OCI-LY3 (cell line): ENCODE data around the gene ADCY5.

Experiments
- H2AFZ ChIP-seq: fragments of 200-600, 300-600 bp; shearing (Covaris generic); 2 replicates; pipeline ENCODE4 v1.6.0; 2014; ENCODE audit warnings: antibody characterized with exemption, low read depth, low read length
- H3K27ac ChIP-seq: fragments of 200-600, 300-600 bp; sonication (generic); 2 replicates; pipeline ENCODE4 v1.5.1; 2014; ENCODE audit warnings: mild to moderate bottlenecking, low read length, moderate library complexity, mixed read lengths
- H3K27me3 ChIP-seq: fragments of 200-600, 300-600 bp; sonication (generic); 2 replicates; pipeline ENCODE4 v1.6.1; 2014; ENCODE audit warnings: low read depth, low read length, mixed read lengths
- H3K36me3 ChIP-seq: fragments of 200-600, 300-600 bp; sonication (generic); replicated peaks from 2 replicates; pipeline ENCODE3; 2014; ENCODE audit warnings: low read depth, low read length, mixed read lengths
- H3K4me1 ChIP-seq: fragments of 300-600, 200-600 bp; sonication (generic); 2 replicates; pipeline ENCODE4 v1.6.1; 2014; ENCODE audit warnings: low read length, mixed read lengths
- H3K4me2 ChIP-seq: fragments of 200-600, 300-600 bp; sonication (generic); 2 replicates; pipeline ENCODE4 v1.6.1; 2014; ENCODE audit warnings: low read length, mixed read lengths
- H3K4me3 ChIP-seq: fragments of 300-600, 200-600 bp; sonication (generic); 2 replicates; pipeline ENCODE4 v1.5.1; 2014; ENCODE audit warnings: antibody characterized with exemption, mild to moderate bottlenecking, low read length, moderate library complexity
- H3K79me2 ChIP-seq: fragments of 300-600, 200-600 bp; shearing (Covaris generic); 2 replicates; pipeline ENCODE4 v1.6.1; 2014; ENCODE audit warnings: mild to moderate bottlenecking, low read length, mixed read lengths
- H3K9ac ChIP-seq: fragments of 300-600, 200-600 bp; shearing (Covaris generic); 2 replicates; pipeline ENCODE4 v1.6.0; 2014; ENCODE audit warnings: mild to moderate bottlenecking, low read length, moderate library complexity
- H3K9me3 ChIP-seq: fragments of 200-600, 300-600 bp; shearing (Covaris generic); 2 replicates; pipeline ENCODE4 v1.6.1; 2014; ENCODE audit warnings: low read length, mixed read lengths; ENCODE audit not compliant: insufficient read depth
- H4K20me1 ChIP-seq: fragments of 200-600, 300-600 bp; sonication (generic); 2 replicates; pipeline ENCODE4 v1.6.1; 2016; ENCODE audit warnings: low read length, mixed read lengths; ENCODE audit not compliant: insufficient read depth
- EZH2phosphoT487 ChIP-seq: fragments of 200-600 bp; shearing (Covaris generic); IDR thresholded peaks from 2 replicates; pipeline ENCODE4 v1.6.1; 2018; ENCODE audit warnings: antibody characterized with exemption, mixed run types, low read depth
- TF ChIP-seq, protein P1 (sequence below): fragments of 200-600, 300-600 bp; sonication (generic); IDR thresholded peaks from 2 replicates; pipeline ENCODE4 v1.5.1; 2014; ENCODE audit warnings: antibody characterized with exemption, low read length, low read depth

ADCY5 gene

DNA sequence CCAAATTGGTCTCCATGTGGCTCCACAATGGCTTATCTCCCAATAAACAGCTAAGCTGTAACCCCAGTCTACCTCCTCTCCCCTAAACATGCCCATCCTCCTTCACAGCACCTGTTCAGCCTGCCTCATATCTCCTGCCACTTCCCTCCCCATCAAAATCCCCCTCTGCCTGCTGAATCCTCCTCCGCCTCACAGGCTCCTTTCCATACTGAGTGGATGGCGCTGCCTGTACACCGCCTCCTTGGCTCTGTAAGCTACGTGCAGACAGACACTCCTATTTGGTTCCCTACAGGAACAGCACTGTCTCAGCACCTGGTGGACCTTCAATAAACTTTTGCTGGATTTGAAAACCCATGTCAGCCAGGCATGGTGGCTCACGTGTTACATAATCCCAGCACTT lies 53.7 kb downstream of the ADCY5 start:
- Histone ChIP-seq H3K27ac (no peak overlapping the region), H3K79me2 (no peaks in the 10 kb centered on the region), H3K9me3 (no peaks in the 10 kb centered on the region), H3K4me1 (no peaks in the 10 kb centered on the region), H3K4me2 (no peak overlapping the region), H3K27me3 (peaks cover 26% of the 10 kb centered on the region), H3K36me3 (no peaks in the 10 kb centered on the region), H3K9ac (no peak overlapping the region), H2AFZ (no peak overlapping the region), H3K4me3 (no peak overlapping the region), H4K20me1 (no peaks in the 10 kb centered on the region)
- TF ChIP-seq, protein P1, sequence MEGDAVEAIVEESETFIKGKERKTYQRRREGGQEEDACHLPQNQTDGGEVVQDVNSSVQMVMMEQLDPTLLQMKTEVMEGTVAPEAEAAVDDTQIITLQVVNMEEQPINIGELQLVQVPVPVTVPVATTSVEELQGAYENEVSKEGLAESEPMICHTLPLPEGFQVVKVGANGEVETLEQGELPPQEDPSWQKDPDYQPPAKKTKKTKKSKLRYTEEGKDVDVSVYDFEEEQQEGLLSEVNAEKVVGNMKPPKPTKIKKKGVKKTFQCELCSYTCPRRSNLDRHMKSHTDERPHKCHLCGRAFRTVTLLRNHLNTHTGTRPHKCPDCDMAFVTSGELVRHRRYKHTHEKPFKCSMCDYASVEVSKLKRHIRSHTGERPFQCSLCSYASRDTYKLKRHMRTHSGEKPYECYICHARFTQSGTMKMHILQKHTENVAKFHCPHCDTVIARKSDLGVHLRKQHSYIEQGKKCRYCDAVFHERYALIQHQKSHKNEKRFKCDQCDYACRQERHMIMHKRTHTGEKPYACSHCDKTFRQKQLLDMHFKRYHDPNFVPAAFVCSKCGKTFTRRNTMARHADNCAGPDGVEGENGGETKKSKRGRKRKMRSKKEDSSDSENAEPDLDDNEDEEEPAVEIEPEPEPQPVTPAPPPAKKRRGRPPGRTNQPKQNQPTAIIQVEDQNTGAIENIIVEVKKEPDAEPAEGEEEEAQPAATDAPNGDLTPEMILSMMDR, result no peak
- no peak for TF ChIP-seq EZH2phosphoT487

DNA sequence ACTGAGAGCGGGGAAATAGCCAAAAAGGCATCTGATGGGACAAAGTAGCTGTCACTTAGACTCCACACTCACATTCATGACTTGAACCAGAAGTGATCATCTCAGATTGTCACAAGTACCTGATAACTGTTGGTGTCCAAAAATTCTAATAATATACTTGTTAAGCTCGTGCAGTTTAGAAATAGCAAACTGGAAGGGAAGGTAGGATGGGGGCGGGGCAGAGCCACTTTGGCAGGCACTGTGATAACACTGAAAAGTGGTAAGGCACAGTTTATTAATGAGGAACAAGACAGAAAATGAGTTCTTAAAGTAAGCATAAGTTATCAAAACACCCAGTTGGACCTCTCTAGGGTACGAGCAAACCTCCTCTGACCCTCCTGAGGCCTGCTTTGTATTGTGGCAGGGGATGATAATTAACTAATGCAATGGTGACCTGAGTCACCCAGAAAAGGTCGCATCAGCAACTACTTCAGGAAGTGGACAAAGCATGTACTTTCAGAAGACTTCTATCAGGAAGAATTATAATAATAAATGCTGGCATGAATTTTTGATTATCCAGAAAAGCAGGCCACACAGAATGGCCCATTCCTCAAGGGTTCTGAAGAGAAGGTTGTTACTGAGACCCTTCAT lies 54.4 kb downstream of the ADCY5 start:
- no peak overlapping the region for H3K4me2 ChIP-seq
- no peak overlapping the region for H2AFZ ChIP-seq
- H3K79me2 ChIP-seq, result no peaks in the 10 kb centered on the region
- H3K9ac ChIP-seq, result no peak overlapping the region
- TF ChIP-seq, protein P1, result no peak
- no peak for TF ChIP-seq EZH2phosphoT487
- H3K27ac ChIP-seq, result no peak overlapping the region
- H3K36me3 ChIP-seq, result no peaks in the 10 kb centered on the region
- no peaks in the 10 kb centered on the region for H3K9me3 ChIP-seq
- peaks cover 24% of the 10 kb centered on the region for H3K27me3 ChIP-seq
- no peaks in the 10 kb centered on the region for H3K4me1 ChIP-seq
- H3K4me3 ChIP-seq, result no peak overlapping the region
- H4K20me1 ChIP-seq, result no peaks in the 10 kb centered on the region

DNA sequence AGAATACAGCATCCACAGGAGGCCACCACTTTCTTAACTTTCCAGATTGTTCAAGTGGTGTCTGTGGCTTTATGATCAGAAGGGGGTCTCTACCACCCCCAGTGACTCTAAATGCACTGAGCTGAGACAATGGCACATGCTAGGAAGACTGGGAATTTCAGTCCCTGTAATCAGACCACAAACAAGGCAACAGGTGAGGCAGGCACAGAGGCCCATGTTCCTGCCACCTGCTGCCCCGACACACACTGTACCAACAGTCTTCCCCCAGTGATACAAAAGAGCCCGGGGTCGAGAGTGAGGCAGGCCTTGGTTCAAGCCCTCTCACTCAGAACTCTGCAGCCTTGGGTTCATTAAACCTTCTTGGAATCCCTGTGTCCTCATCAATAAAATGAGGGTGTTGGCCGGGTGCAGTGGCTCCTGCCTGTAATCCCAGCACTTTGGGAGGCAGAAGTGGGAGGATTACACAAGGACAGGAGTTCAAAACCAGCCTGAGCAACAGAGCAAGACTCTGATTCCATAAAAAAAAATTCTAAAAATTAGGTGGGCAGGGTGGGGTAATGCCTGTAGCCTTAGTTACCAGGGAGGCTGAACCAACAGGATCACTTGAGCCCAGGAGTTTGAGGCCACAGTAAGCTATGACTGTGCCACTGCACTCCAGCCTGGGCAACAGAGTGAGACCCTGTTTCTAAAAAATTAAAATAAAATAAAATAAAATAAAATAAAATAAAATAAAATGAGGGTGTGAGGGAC lies 55.8 kb downstream of the ADCY5 start:
- Histone ChIP-seq H3K79me2 (no peaks in the 10 kb centered on the region), H3K9ac (no peak overlapping the region), H3K9me3 (no peaks in the 10 kb centered on the region), H3K4me1 (no peaks in the 10 kb centered on the region), H3K27ac (no peak overlapping the region), H4K20me1 (no peaks in the 10 kb centered on the region), H3K4me2 (no peak overlapping the region), H3K36me3 (no peaks in the 10 kb centered on the region), H3K4me3 (no peak overlapping the region), H3K27me3 (peaks cover 16% of the 10 kb centered on the region), H2AFZ (no peak overlapping the region)
- TF ChIP-seq, protein P1, result no peak
- TF ChIP-seq EZH2phosphoT487, result no peak

DNA sequence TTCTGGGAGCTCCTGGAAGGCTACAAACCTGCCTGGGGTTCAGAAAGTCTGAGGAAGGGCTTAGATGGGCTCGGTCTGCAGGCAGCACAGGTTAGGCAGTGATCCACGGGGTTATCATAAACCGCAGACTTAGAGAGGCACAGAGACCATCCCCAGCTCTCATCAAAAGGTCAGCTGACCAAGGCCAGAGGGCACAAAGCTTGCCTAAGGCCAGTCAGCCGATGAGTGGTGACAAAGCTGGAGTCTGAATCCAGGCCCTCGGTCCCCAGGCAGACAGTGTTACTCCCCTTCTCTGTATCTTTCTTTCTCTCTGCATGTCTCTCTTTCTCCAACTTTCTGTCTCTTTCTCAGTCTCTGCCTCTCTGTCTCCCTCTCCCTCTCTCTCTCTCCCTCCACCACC lies 56.5 kb downstream of the ADCY5 start:
- no peak for TF ChIP-seq EZH2phosphoT487
- TF ChIP-seq, protein P1, result no peak
- no peak overlapping the region for H3K4me2 ChIP-seq
- H3K79me2 ChIP-seq, result no peaks in the 10 kb centered on the region
- no peak overlapping the region for H3K4me3 ChIP-seq
- no peaks in the 10 kb centered on the region for H3K36me3 ChIP-seq
- H2AFZ ChIP-seq, result no peak overlapping the region
- H3K27ac ChIP-seq, result no peak overlapping the region
- no peaks in the 10 kb centered on the region for H4K20me1 ChIP-seq
- H3K27me3 ChIP-seq, result peaks cover 15% of the 10 kb centered on the region
- H3K9ac ChIP-seq, result no peak overlapping the region
- no peaks in the 10 kb centered on the region for H3K9me3 ChIP-seq
- no peaks in the 10 kb centered on the region for H3K4me1 ChIP-seq
